GM18519 (cell line): ENCODE results near the gene ZSWIM6.

Experiments used
- ATAC-seq: cut with Tn5 transposase; IDR thresholded peaks from one replicate; pipeline ENCODE4 v1.9.1; 2021; ENCODE audit warnings: mild to moderate bottlenecking, moderate library complexity; ENCODE audit not compliant: unreplicated experiment, low FRiP score

Gene ZSWIM6

DNA sequence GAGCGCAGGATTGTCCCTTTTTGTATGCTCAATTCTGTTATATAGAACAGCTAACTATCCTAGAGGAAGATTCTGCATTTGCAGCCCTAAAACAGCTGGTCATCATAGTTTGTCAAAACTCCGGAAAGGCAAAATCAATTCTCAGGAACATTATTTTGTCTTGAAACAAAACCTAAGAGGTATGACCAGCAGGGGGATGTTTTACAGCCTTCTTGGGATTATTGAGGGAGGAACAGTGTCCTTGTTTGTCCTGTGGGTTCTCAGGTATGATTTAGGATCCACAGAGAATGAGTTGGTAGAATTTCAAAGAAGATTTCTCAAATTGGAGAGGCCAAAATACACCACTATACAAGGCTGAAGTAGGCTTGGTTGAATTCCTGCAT is 136.4 kb downstream of the ZSWIM6 start:
- no peak for ATAC-seq

GRCh38 chr5:61471352-61471751 is 139.3 kb downstream of the ZSWIM6 start:
- ATAC-seq: no peak

DNA sequence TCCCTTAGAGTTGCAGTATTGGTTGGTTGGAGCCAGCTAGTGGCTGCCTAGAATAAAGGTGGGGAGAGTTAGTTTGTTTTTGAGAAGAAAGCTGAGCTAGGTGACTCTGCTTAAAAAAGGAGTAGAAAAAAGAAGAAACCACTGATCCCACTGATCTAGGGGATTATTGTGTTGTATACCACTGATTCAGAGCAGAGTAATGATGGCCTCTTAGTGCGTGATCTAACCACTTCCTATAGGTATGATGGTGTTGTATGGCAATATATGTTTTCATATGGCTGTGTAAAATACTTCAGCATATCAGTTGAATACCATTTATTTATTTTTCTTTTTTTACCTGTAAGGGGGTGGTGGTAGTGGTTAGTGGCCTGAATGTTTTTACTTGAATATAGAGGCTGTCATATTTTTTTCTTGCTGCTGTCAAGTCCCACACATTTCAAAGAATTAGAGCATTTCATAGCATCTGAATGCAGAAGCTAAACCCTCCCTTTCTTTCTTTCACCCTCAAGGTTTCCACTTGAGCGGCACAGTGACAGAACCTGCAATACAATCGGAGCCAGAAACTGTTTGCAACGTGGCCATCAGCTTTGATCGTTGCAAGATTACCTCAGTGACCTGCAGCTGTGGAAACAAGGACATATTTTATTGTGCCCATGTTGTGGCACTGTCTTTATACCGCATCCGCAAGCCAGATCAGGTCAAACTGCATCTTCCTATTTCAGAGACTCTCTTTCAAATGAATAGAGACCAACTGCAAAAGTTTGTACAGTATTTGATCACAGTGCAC is 140.3 kb downstream of the ZSWIM6 start:
- no peak for ATAC-seq

DNA sequence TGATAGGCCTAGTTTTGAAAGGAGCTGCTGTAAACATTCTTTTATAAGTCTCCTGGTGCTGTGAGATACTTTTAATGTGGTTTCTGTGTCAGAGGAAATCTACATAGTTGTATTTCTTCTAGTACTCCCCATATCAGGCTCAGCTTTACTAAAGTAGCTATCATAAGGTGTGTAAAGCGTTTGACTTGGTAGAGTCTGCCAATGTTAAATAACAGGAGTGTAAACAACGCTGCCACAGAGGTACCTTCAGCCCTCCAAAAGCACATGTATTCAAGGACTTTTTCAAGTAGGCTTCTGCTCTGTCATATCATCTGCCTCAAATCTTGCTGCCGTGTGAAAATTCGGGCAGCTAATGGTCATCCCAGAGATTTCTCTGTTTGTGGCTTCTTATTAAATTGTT is 142.7 kb downstream of the ZSWIM6 start:
- no peak for ATAC-seq

DNA sequence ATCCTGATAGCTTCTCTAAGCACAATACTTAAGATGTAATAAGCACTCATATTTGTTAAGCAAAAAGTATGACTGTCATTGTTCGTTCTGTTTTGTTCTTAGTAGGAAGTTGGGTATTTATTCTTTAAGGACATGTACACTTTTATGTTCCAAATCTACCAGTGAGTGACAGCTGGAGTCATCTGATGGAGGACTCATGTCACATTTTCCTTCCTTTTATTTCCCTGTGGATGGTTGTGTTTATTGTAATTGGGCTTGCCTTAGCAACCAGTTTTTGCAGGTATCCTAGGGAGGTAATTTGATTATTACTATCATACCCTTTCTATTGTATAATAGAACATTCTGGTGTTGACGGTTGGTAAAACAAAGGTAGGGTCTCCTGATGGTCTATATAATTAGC is 145.7 kb downstream of the ZSWIM6 start:
- no peak for ATAC-seq

- no peak for ATAC-seq
These were observed 148.0 kb downstream of the ZSWIM6 start for GRCh38 chr5:61479850-61480614.

DNA sequence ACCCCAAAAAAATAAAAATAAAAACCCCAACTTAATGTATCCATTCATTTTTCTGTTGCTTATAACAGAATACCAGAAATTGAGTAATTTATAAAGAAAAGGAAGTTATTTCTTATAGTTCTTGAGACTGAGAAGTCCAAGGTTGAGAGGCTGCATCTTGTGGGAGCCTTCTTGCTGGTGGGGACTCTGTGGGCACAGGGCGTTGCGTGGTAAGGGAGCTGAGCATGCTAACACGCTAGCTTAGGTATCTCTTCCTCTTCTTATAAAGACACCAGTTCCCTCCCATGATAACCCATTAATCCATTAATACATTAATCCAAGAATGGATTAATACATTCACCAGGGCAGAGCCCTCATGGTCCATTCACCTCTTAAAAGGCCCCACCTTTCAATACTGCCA is 150.9 kb downstream of the ZSWIM6 start:
- no peak for ATAC-seq

DNA sequence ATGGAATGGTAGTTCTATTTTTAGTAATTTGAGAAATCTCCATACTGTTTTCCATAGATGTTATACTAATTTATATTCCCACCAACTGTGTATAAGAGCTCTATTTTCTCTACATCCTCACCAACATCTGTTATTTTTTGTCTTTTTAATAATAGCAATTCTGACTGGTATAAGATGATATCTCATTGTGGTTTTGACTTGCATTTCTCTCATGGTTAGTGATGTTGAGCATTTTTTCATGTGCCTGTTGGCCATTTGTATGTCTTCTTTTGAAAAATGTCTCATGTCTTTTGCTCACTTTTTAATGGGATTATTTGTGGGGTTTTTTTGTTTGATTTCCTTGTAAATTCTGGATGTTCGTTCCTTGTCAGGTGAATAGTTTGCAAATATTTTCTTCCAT is 154.4 kb downstream of the ZSWIM6 start:
- no peak for ATAC-seq

DNA sequence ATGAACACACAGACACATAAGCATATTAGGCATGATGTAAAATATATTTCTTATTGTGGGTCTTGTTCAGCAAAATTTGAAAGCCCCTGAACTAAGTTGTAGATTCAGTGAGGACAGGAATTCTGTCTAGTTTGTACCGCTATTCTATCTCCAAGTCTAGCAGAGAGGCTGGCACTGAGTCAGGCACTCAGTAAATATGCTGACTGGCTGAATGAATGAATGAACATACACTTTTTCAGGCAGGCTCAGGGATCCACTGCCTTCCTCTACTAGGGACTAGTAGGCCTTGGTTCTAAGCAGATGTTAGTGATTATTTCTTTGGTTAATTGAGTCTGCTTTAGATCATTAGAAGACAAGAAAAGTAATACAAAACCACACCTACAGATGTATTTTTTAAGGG is 157.5 kb downstream of the ZSWIM6 start:
- ATAC-seq: no peak

DNA sequence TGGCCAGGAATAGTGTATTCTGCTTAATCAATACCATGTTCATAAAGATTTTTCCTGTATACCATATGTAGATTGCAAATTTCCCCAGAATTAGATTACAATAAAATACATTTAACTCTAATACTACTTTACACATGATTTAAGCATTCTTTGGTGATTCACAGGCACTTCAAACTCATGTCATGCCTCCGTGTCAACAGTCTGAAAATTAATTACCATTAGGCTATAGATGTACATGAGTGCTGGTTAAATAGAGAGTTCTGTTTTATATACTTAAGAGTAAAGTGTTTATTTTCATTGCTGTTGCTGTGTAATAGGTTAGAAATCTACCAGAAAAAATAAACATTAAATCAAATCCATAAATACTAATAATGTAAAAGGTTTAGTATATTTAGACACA is 159.8 kb downstream of the ZSWIM6 start:
- no peak for ATAC-seq

GRCh38 chr5:61493973-61494372 is 161.9 kb downstream of the ZSWIM6 start:
- no peak for ATAC-seq

DNA sequence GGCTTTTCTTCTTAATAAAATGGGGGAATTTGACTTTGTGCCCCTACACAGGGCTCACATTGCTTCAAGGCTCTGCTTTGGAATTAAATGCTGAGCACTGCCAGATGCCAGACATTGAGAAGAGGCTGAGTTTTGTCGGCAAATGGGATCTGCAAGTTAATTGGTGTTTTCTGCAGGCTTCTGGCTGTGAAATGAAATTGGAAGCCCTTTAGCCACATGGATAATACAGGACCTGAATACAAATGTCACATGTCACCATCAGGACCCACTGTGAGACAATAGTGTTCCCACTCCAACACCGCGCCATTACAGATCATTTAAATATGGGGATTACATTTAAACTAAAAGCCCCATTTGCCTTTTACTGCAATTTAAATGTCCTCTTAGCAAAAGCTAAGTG is 164.4 kb downstream of the ZSWIM6 start:
- ATAC-seq: no peak

GRCh38 chr5:61496860-61497259 is 164.8 kb downstream of the ZSWIM6 start:
- ATAC-seq: no peak

- no peak for ATAC-seq
These were observed 166.1 kb downstream of the ZSWIM6 start for GRCh38 chr5:61498121-61498520.

GRCh38 chr5:61501971-61502370 is 169.9 kb downstream of the ZSWIM6 start:
- ATAC-seq: no peak

- ATAC-seq: no peak
These were observed 172.2 kb downstream of the ZSWIM6 start for GRCh38 chr5:61504143-61504770.

- ATAC-seq: no peak
These were observed 173.2 kb downstream of the ZSWIM6 start for GRCh38 chr5:61505281-61505680.

- ATAC-seq: no peak
These were observed 175.2 kb downstream of the ZSWIM6 start for GRCh38 chr5:61507232-61507631.

DNA sequence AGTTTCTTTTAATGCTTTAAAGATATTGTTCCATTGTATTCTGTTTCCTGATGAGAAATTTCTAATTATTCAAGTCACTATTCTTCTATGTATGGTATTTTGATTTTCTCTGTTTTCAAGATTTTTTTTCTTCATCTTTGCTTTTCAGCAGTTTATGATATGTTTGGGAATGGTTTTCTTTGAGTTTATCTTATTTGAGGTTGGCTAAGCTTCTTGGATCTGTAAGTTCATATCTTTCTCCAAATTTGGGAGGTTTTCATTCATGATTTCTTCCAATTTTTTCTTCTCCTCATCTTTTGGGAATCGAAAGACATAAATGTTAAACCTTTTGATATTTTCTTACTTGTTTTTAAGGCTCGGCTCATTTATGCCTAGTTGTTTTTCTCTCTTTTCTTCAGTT is 184.9 kb downstream of the ZSWIM6 start:
- ATAC-seq: no peak

DNA sequence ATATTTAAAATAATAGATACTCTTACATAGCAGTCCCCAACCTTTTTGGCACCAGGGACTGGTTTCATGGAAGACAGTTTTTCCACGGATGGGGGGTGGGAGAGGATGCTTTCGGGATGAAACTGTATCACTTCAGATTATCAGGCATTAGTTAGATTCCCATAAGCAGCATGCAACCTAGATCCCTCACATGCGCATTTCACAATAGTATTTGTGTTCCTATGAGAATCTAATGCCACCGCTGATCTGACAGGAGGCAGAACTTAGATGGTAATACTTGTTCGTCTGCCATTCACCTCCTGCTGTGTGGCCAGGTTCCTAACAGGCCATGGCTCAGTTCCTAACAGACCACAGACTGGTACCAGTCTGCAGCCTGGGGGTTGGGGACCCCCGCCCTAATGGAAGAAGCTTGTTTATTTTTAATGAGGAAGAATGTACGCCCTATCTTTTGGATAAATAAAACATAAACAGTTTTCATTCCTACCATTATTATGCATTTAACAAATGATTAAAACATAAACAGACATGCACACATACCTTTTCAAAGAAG is 187.7 kb downstream of the ZSWIM6 start:
- ATAC-seq: no peak

DNA sequence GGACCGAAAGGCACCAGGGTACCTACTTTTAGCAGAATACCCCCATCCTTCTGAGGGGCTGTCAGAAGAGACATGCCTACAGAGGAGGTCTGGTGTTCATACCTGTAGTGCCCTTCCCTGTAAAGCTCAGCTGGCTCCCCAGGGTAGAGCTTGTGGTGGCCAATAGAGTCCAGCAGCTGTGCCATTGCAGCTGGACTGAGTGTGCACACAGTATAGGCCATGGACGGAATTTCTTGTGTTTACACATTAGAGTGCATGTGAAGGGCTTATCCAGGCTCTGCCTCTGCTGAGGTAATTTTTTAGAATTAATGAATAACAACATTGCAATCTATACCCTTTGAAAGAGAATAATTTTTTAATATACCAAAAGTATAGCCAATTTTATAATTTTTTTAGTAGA is 191.0 kb downstream of the ZSWIM6 start:
- ATAC-seq: no peak
